ENCODE results near the gene GLT1D1. TPM values are rescaled to one million over a fixed set of nuclear protein-coding genes. Genes with fewer than 3 reads are reported as not detected.
"Not testable (repeated sequence)": the region's sequence is repeated elsewhere in the genome, so short reads cannot be mapped to it uniquely, and the experiment has no call there.

The GLT1D1 gene
- total RNA-seq, 1 donor from 2014 or later = 6.5 TPM

GRCh38 chr12:128829861-128830504, 23.3 kb upstream of the GLT1D1 start:
- Mint-ChIP-seq H3K4me1 (ENCODE audit: low read depth) (peaks cover under 1% of the 10 kb centered on the region), H3K27ac (no peak overlapping the region), H3K27me3 (no peaks in the 10 kb centered on the region), H3K4me3 (ENCODE audit: low read depth) (no peak overlapping the region), H3K36me3 (ENCODE audit: insufficient read depth) (peaks cover 2% of the 10 kb centered on the region), H3K9me3 (ENCODE audit: low read depth) (no peaks in the 10 kb centered on the region)
- no peak for TF ChIP-seq CTCF (IDR thresholded peaks at IDR 0.05; ENCODE audit: unreplicated experiment)
- no peak for DNase-seq (ENCODE audit: low spot score, unreplicated experiment)

- Mint-ChIP-seq H3K27me3 (no peaks in the 10 kb centered on the region), H3K36me3 (ENCODE audit: insufficient read depth) (peaks cover 2% of the 10 kb centered on the region), H3K27ac (peak overlapping the region; percentile 54), H3K4me1 (ENCODE audit: low read depth) (no peaks in the 10 kb centered on the region), H3K4me3 (ENCODE audit: low read depth) (no peak overlapping the region), H3K9me3 (ENCODE audit: low read depth) (no peaks in the 10 kb centered on the region)
- no peak for DNase-seq (ENCODE audit: low spot score, unreplicated experiment)
- no peak for TF ChIP-seq CTCF (IDR thresholded peaks at IDR 0.05; ENCODE audit: unreplicated experiment)
These were observed 22.8 kb upstream of the GLT1D1 start for GRCh38 chr12:128830505-128830893.

GRCh38 chr12:128833418-128833817, 19.9 kb upstream of the GLT1D1 start:
- Mint-ChIP-seq H3K27me3 (no peaks in the 10 kb centered on the region), H3K9me3 (ENCODE audit: low read depth) (no peaks in the 10 kb centered on the region), H3K27ac (no peak overlapping the region), H3K4me1 (ENCODE audit: low read depth) (no peaks in the 10 kb centered on the region), H3K36me3 (ENCODE audit: insufficient read depth) (peaks cover 2% of the 10 kb centered on the region), H3K4me3 (ENCODE audit: low read depth) (no peak overlapping the region)
- no peak for DNase-seq (ENCODE audit: low spot score, unreplicated experiment)
- no peak for TF ChIP-seq CTCF (IDR thresholded peaks at IDR 0.05; ENCODE audit: unreplicated experiment)

GRCh38 chr12:128839885-128840284, 13.4 kb upstream of the GLT1D1 start:
- not testable (repeated sequence) for H3K27me3 Mint-ChIP-seq; H3K36me3 Mint-ChIP-seq (ENCODE audit: insufficient read depth); DNase-seq (ENCODE audit: low spot score, unreplicated experiment); H3K27ac Mint-ChIP-seq; H3K4me3 Mint-ChIP-seq (ENCODE audit: low read depth); H3K4me1 Mint-ChIP-seq (ENCODE audit: low read depth); H3K9me3 Mint-ChIP-seq (ENCODE audit: low read depth)

GRCh38 chr12:128840862-128841468, 12.3 kb upstream of the GLT1D1 start:
- H3K4me1 Mint-ChIP-seq (ENCODE audit: low read depth) = no peaks in the 10 kb centered on the region
- H3K36me3 Mint-ChIP-seq (ENCODE audit: insufficient read depth) = no peaks in the 10 kb centered on the region
- DNase-seq (ENCODE audit: low spot score, unreplicated experiment) = no peak
- H3K9me3 Mint-ChIP-seq (ENCODE audit: low read depth) = no peaks in the 10 kb centered on the region
- no peak for TF ChIP-seq CTCF (IDR thresholded peaks at IDR 0.05; ENCODE audit: unreplicated experiment)
- no peak overlapping the region for H3K4me3 Mint-ChIP-seq (ENCODE audit: low read depth)
- H3K27me3 Mint-ChIP-seq = peaks cover 2% of the 10 kb centered on the region
- H3K27ac Mint-ChIP-seq = no peak overlapping the region

- H3K4me3 Mint-ChIP-seq (ENCODE audit: low read depth) = no peak overlapping the region
- no peak overlapping the region for H3K27ac Mint-ChIP-seq
- no peaks in the 10 kb centered on the region for H3K4me1 Mint-ChIP-seq (ENCODE audit: low read depth)
- no peaks in the 10 kb centered on the region for H3K36me3 Mint-ChIP-seq (ENCODE audit: insufficient read depth)
- no peak for DNase-seq (ENCODE audit: low spot score, unreplicated experiment)
- H3K9me3 Mint-ChIP-seq (ENCODE audit: low read depth) = no peaks in the 10 kb centered on the region
- TF ChIP-seq CTCF (IDR thresholded peaks at IDR 0.05; ENCODE audit: unreplicated experiment) = no peak
- peaks cover 2% of the 10 kb centered on the region for H3K27me3 Mint-ChIP-seq
These were observed 10.7 kb upstream of the GLT1D1 start for GRCh38 chr12:128842579-128842978.

Data from progenitor cell of endocrine pancreas (in vitro differentiated cells).